Osteoblast (primary cell): Measurements from ENCODE around the gene HDAC6. TPM values are rescaled to one million over a fixed set of nuclear protein-coding genes. Genes with fewer than 3 reads are reported as not detected.

Experiments used
- DNase-seq: peaks from one replicate; pipeline ENCODE4 v3.0.0; 2011; ENCODE audit warnings: low spot score, mixed read lengths; ENCODE audit not compliant: insufficient read length; ENCODE audit errors: missing footprints
- H2AFZ ChIP-seq: 2 replicates; pipeline ENCODE4 v1.6.0; 2011; ENCODE audit warnings: mild to moderate bottlenecking, low read length
- H3K27ac ChIP-seq: 2 replicates; pipeline ENCODE4 v1.5.1; 2011; ENCODE audit warnings: mild to moderate bottlenecking, low read depth, low read length, moderate library complexity
- H3K27me3 ChIP-seq: 2 replicates; pipeline ENCODE4 v1.6.0; 2012; ENCODE audit warnings: mild to moderate bottlenecking, control low read depth, inconsistent platforms, low read length, moderate library complexity; ENCODE audit not compliant: insufficient read depth
- H3K36me3 ChIP-seq: 2 replicates; pipeline ENCODE4 v1.5.1; 2011; ENCODE audit warnings: mild to moderate bottlenecking, low read length, control low read depth, moderate library complexity; ENCODE audit not compliant: insufficient read depth
- H3K4me1 ChIP-seq: 2 replicates; pipeline ENCODE4 v1.5.1; 2011; ENCODE audit warnings: mild to moderate bottlenecking, low read length, control low read depth, moderate library complexity; ENCODE audit not compliant: insufficient read depth
- H3K4me2 ChIP-seq: 2 replicates; pipeline ENCODE4 v1.6.0; 2011; ENCODE audit warnings: mild to moderate bottlenecking, low read length; ENCODE audit not compliant: insufficient read depth
- H3K4me3 ChIP-seq: fragments of 200-600 bp; sonication (generic); 3 replicates; pipeline ENCODE4 v1.5.1; 2012; ENCODE audit warnings: mild to moderate bottlenecking, low read length, inconsistent platforms; ENCODE audit not compliant: insufficient read depth
- H3K79me2 ChIP-seq: 2 replicates; pipeline ENCODE4 v1.6.0; 2012; ENCODE audit warnings: mild to moderate bottlenecking, low read length, control low read depth, inconsistent platforms; ENCODE audit not compliant: insufficient read depth
- H3K9me3 ChIP-seq: 2 replicates; pipeline ENCODE4 v1.5.1; 2011; ENCODE audit warnings: low read depth, low read length, control low read depth
- H4K20me1 ChIP-seq: 2 replicates; pipeline ENCODE4 v1.6.0; 2012; ENCODE audit warnings: mild to moderate bottlenecking, low read length, control low read depth; ENCODE audit not compliant: insufficient read depth
- CTCF ChIP-seq: IDR thresholded peaks from 2 replicates; pipeline ENCODE4 v1.5.1; 2011; ENCODE audit warnings: mild to moderate bottlenecking, low read depth, low read length, moderate library complexity; ENCODE audit errors: extremely low read depth
- total RNA-seq: library from RNA; depleted of rRNA; stranded (reverse); fragments of >200 nt; gene quantifications from 2 replicates; pipeline ENCODE4 v1.2.3, GENCODE V29; 2012

HDAC6 gene
- total RNA-seq, 1 donor: 30.4 TPM

DNA sequence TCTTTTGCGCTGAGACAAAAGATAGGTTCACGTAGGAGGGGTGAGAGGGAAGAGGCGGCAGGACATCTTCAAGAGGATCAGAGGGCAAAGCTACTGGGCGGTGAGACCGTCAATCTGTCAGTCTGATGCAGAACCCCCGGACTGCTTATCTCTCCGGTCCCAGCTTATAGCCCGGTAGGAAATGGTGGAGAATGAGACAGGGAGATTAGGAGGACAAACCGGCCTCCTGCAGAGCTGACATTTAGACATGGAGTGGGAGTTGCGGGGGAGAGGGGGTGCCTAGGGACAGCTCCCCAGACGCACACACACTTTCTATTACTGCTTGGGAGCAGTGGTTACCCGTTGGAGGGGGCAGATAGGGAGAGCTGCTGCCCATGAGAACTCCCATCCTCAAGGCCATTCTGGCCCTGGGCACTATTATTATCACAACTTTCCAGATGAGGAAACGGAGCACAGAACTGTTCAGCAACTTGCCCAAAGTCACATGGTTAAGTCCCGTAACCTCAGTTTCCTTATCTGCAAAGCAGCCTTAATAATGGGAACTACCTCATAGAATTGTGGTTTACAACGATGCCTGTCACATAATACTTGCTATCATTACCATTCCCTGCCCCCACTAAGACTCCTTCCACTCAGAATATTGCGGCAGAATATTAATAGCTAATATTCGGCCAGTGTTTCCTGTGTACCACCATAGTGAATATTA, 1.1 kb upstream of the HDAC6 start:
- no peak for DNase-seq
- H3K36me3 ChIP-seq: peaks cover 5% of the 10 kb centered on the region
- H3K4me3 ChIP-seq: peak overlapping the region; percentile 84
- no peaks in the 10 kb centered on the region for H3K9me3 ChIP-seq
- peak overlapping the region; percentile 96 for H2AFZ ChIP-seq
- TF ChIP-seq CTCF: no peak
- H4K20me1 ChIP-seq: no peaks in the 10 kb centered on the region
- H3K79me2 ChIP-seq: no peaks in the 10 kb centered on the region
- H3K4me1 ChIP-seq: peaks cover 3% of the 10 kb centered on the region
- H3K4me2 ChIP-seq: peak overlapping the region; percentile 82
- no peaks in the 10 kb centered on the region for H3K27me3 ChIP-seq
- peak overlapping the region; percentile 90 for H3K27ac ChIP-seq

DNA sequence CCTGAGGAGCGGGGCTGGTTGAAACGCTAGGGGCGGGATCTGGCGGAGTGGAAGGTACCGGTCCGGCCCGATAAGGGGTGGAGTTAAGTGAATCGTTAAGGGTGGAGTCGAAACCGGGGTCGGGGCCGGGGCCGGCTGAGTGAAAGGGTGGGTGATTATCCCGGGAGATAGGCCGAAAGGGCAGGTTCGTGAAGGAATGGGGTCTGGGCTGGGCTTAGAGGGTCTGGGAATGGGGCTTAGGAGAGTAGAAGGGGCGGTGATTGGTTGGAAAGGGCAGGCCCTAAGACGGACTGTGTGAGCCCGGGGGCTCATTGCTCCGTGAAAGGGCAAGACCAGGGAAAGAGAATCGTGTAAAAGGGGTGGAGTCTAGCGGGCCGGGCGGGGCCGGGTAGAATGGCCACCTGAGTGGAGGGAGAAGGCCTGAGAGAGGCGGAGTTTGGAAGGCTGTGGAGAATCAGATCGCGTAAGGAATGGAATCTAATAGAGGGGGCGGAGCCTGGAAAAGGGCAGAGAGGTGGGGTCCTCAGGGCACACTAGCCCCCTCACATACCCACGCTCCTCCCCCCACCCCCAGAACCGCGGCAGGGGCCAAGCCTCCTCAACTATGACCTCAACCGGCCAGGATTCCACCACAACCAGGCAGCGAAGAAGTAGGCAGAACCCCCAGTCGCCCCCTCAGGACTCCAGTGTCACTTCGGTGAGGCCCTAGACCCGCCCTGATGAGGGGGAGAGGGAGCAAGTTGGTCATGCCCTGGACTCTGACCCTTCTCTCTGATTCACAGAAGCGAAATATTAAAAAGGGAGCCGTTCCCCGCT, 430 bp downstream of the HDAC6 start:
- peak; percentile 90 for DNase-seq
- Histone ChIP-seq H4K20me1 (no peaks in the 10 kb centered on the region), H2AFZ (peak overlapping the region; percentile 83), H3K4me1 (peaks cover 3% of the 10 kb centered on the region), H3K4me3 (peak overlapping the region; percentile 84), H3K27ac (peak overlapping the region; percentile 92), H3K79me2 (no peaks in the 10 kb centered on the region), H3K9me3 (no peaks in the 10 kb centered on the region), H3K27me3 (no peaks in the 10 kb centered on the region), H3K36me3 (peaks cover 6% of the 10 kb centered on the region), H3K4me2 (peak overlapping the region; percentile 82)
- no peak for TF ChIP-seq CTCF

- peak; percentile 60 for DNase-seq
- peaks cover 3% of the 10 kb centered on the region for H3K4me1 ChIP-seq
- peaks cover 6% of the 10 kb centered on the region for H3K36me3 ChIP-seq
- TF ChIP-seq CTCF: no peak
- no peaks in the 10 kb centered on the region for H3K79me2 ChIP-seq
- H3K27ac ChIP-seq: peak overlapping the region; percentile 92
- peak overlapping the region; percentile 84 for H3K4me3 ChIP-seq
- H4K20me1 ChIP-seq: no peaks in the 10 kb centered on the region
- peak overlapping the region; percentile 82 for H3K4me2 ChIP-seq
- no peaks in the 10 kb centered on the region for H3K27me3 ChIP-seq
- H3K9me3 ChIP-seq: no peaks in the 10 kb centered on the region
- H2AFZ ChIP-seq: peak overlapping the region; percentile 83
Measured at GRCh38 chrX:48802905-48803200, 986 bp downstream of the HDAC6 start.

- Histone ChIP-seq H3K27ac (no peak overlapping the region), H2AFZ (no peak overlapping the region), H3K79me2 (no peaks in the 10 kb centered on the region), H3K4me1 (no peaks in the 10 kb centered on the region), H3K4me3 (no peak overlapping the region), H3K4me2 (no peak overlapping the region), H3K36me3 (peaks cover 6% of the 10 kb centered on the region), H3K9me3 (no peaks in the 10 kb centered on the region), H3K27me3 (no peaks in the 10 kb centered on the region), H4K20me1 (no peaks in the 10 kb centered on the region)
- no peak for TF ChIP-seq CTCF
- no peak for DNase-seq
Measured at GRCh38 chrX:48806081-48806480, 4.2 kb downstream of the HDAC6 start.
